Esophagus muscularis mucosa (tissue), 3 donors: ENCODE data around the gene CEACAM21.

Experiments used
- POLR2A ChIP-seq: fragments of 450-650 bp; IDR thresholded peaks from one replicate; pipeline ENCODE4 v1.6.1; 2017; ENCODE audit warnings: antibody characterized with exemption, moderate library complexity, mild to moderate bottlenecking, low read depth
- POLR2AphosphoS5 ChIP-seq, 2 donors: sonication (generic); formaldehyde crosslinking; IDR thresholded peaks; one replicate each; pipeline ENCODE4 v1.6.1; 2017; ENCODE audit warnings: antibody characterized with exemption in 2 of 2
- TF ChIP-seq, protein P1 (sequence below), 3 experiments: fragments of 200-600 bp in 2 of 3; fragments of 450-650 bp in 1 of 3; sonication (generic) in 2 of 3; IDR thresholded peaks; one replicate each; pipeline ENCODE4 v1.5.1; 2017 to 2019; ENCODE audit warnings: antibody characterized with exemption in 3 of 3, mild to moderate bottlenecking in 2 of 3, moderate library complexity in 1 of 3

- TF ChIP-seq POLR2A (no peak), POLR2AphosphoS5 (IDR thresholded peaks at IDR 0.05) (no peak)
- TF ChIP-seq, protein P1, sequence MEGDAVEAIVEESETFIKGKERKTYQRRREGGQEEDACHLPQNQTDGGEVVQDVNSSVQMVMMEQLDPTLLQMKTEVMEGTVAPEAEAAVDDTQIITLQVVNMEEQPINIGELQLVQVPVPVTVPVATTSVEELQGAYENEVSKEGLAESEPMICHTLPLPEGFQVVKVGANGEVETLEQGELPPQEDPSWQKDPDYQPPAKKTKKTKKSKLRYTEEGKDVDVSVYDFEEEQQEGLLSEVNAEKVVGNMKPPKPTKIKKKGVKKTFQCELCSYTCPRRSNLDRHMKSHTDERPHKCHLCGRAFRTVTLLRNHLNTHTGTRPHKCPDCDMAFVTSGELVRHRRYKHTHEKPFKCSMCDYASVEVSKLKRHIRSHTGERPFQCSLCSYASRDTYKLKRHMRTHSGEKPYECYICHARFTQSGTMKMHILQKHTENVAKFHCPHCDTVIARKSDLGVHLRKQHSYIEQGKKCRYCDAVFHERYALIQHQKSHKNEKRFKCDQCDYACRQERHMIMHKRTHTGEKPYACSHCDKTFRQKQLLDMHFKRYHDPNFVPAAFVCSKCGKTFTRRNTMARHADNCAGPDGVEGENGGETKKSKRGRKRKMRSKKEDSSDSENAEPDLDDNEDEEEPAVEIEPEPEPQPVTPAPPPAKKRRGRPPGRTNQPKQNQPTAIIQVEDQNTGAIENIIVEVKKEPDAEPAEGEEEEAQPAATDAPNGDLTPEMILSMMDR (IDR thresholded peaks at IDR 0.05), result no peak
Observed at GRCh38 chr19:41545547-41545946, 30.4 kb upstream of the CEACAM21 start.
